ENCODE measurements around the gene KRTAP26-1.

DNA sequence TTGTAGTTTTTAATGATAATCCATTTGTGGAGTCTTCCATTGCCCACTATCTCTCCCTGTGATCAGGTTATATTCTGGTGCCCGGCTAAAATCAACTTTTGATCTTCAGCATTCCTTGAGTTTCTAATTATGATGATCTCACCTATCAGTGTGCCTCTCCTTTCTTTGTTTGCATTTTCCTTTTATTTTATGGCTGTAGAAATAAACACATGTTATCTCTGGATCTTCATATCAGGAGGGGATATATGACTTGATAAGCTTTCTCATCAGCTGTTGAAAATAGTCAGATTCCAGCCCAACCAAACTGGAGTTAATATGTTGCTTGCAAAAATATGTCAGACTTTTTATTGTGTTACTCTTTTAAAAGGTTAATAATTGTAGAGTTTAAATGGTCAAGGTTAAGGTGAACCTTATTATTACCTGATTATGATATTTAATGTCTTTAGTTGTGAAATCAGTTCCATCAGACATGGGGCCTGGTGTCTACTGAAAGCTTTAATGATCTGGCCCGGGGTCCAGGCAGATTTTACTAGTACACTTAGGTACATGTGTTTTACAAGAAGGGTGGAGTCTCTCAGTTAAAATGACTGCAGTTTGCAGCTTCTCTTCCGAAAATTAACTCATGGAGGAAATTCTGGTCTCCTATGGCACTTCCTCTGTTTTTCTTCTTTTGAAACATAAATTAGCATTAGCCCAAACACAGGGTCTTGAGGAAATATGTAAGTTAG lies 50.1 kb downstream of the KRTAP26-1 start:
- TF ChIP-seq, protein P1, sequence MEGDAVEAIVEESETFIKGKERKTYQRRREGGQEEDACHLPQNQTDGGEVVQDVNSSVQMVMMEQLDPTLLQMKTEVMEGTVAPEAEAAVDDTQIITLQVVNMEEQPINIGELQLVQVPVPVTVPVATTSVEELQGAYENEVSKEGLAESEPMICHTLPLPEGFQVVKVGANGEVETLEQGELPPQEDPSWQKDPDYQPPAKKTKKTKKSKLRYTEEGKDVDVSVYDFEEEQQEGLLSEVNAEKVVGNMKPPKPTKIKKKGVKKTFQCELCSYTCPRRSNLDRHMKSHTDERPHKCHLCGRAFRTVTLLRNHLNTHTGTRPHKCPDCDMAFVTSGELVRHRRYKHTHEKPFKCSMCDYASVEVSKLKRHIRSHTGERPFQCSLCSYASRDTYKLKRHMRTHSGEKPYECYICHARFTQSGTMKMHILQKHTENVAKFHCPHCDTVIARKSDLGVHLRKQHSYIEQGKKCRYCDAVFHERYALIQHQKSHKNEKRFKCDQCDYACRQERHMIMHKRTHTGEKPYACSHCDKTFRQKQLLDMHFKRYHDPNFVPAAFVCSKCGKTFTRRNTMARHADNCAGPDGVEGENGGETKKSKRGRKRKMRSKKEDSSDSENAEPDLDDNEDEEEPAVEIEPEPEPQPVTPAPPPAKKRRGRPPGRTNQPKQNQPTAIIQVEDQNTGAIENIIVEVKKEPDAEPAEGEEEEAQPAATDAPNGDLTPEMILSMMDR (IDR thresholded peaks at IDR 0.05), result no peak
- TF ChIP-seq POLR2A (IDR thresholded peaks at IDR 0.05), result no peak
